HepG2 (cell line): ENCODE data around the gene FAF1.
"Not testable (repeated sequence)": the region's sequence is repeated elsewhere in the genome, so short reads cannot be mapped to it uniquely, and the experiment has no call there.

Source experiments
- ATF2 ChIP-seq: sonication (generic); formaldehyde crosslinking; IDR thresholded peaks from 2 replicates; pipeline ENCODE4 v1.4.0; 2020; ENCODE audit warnings: missing genetic modification reagents
- CTCF ChIP-seq: sonication (generic); formaldehyde crosslinking; IDR thresholded peaks from 2 replicates; pipeline ENCODE4 v1.5.0; 2020; ENCODE audit warnings: mild to moderate bottlenecking, missing genetic modification reagents, moderate library complexity
- LRRFIP1 ChIP-seq: sonication (generic); formaldehyde crosslinking; conservative IDR thresholded peaks from 2 replicates; pipeline ENCODE4 v1.4.0; 2020; ENCODE audit warnings: missing genetic modification reagents
- MAF1 ChIP-seq: sonication (generic); formaldehyde crosslinking; IDR thresholded peaks from 2 replicates; pipeline ENCODE4 v1.5.0; 2020; ENCODE audit warnings: missing genetic modification reagents, borderline replicate concordance
- POLR2A ChIP-seq, 2 experiments: IDR thresholded peaks; 2 replicates each; pipeline ENCODE4 v1.6.1; 2011; ENCODE audit warnings: low read depth in 2 of 2, low read length in 2 of 2, mild to moderate bottlenecking in 1 of 2, moderate library complexity in 1 of 2; ENCODE audit not compliant: insufficient read depth in 1 of 2
- POLR2AphosphoS5 ChIP-seq: IDR thresholded peaks from 2 replicates; pipeline ENCODE4 v1.6.1; 2012; ENCODE audit warnings: low read depth, low read length
- PTBP1 ChIP-seq: fragments of 200-400 bp; formaldehyde crosslinking; IDR thresholded peaks from 2 replicates; pipeline ENCODE4 v1.6.1; 2018; ENCODE audit warnings: low read length, low read depth; ENCODE audit not compliant: poor library complexity, severe bottlenecking
- RAD21 ChIP-seq: fragments of 450-650 bp; formaldehyde crosslinking; IDR thresholded peaks from 2 replicates; pipeline ENCODE4 v1.5.0; 2020; ENCODE audit warnings: mild to moderate bottlenecking
- RXRA ChIP-seq: sonication (generic); formaldehyde crosslinking; IDR thresholded peaks from 2 replicates; pipeline ENCODE4 v1.5.1; 2020; ENCODE audit warnings: missing genetic modification reagents
- STAT5B ChIP-seq: sonication (generic); formaldehyde crosslinking; IDR thresholded peaks from 2 replicates; pipeline ENCODE4 v1.4.0; 2020; ENCODE audit warnings: missing genetic modification reagents
- ZBTB26 ChIP-seq: IDR thresholded peaks from 2 replicates; pipeline ENCODE4 v1.6.1; 2016; ENCODE audit warnings: missing compliant biosample characterization, missing genetic modification reagents, borderline replicate concordance
- ZNF607 ChIP-seq: sonication (generic); formaldehyde crosslinking; IDR thresholded peaks from 2 replicates; pipeline ENCODE4 v1.5.1; 2020; ENCODE audit warnings: missing genetic modification reagents, mild to moderate bottlenecking, borderline replicate concordance
- ZNF766 ChIP-seq: sonication (generic); formaldehyde crosslinking; IDR thresholded peaks from 2 replicates; pipeline ENCODE4 v1.5.0; 2020; ENCODE audit warnings: missing genetic modification reagents, borderline replicate concordance
- ZSCAN30 ChIP-seq: sonication (generic); formaldehyde crosslinking; IDR thresholded peaks from 2 replicates; pipeline ENCODE4 v1.5.0; 2020; ENCODE audit warnings: mild to moderate bottlenecking, missing genetic modification reagents

DNA sequence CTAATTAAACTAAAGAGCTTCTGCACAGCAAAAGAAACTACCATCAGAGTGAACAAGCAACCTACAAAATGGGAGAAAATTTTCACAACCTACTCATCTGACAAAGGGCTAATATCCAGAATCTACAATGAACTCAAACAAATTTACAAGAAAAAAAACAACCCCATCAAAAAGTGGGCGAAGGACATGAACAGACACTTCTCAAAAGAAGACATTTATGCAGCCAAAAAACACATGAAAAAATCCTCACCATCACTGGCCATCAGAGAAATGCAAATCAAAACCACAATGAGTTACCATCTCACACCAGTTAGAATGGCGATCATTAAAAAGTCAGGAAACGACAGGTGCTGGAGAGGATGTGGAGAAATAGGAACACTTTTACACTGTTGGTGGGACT lies 95.2 kb downstream of the FAF1 start:
- not testable (repeated sequence) for TF ChIP-seq ZBTB26 (CRISPR knock-in tag); PTBP1; RXRA (CRISPR knock-in tag); POLR2AphosphoS5; ZSCAN30 (CRISPR knock-in tag); ZNF607 (CRISPR knock-in tag); LRRFIP1 (CRISPR knock-in tag); CTCF; ATF2 (CRISPR knock-in tag); POLR2A (IDR thresholded peaks at IDR 0.05; ENCODE audit: insufficient read depth in 1 of 2, low read depth in 2 of 2, low read length in 2 of 2); ZNF766; RAD21 (CRISPR knock-in tag); MAF1; STAT5B (CRISPR knock-in tag)
